Duodenal mucosa (tissue), 2 donors: ENCODE data around the gene DLG3.
A peak's percentile ranks its signal among the peaks of the same experiment; 100 is the strongest.
"Not testable (repeated sequence)": the region's sequence is repeated elsewhere in the genome, so short reads cannot be mapped to it uniquely, and the experiment has no call there.

Source experiments
- H3K27ac ChIP-seq: one replicate; pipeline ENCODE4 v1.7.0; 2013; ENCODE audit warnings: low read depth, low read length
- H3K27me3 ChIP-seq, 2 donors: one replicate each; pipeline ENCODE4 v1.7.0; 2013; ENCODE audit warnings: low read length in 2 of 2, control low read depth in 1 of 2; ENCODE audit not compliant: insufficient read depth in 2 of 2, control insufficient read depth in 1 of 2
- H3K36me3 ChIP-seq, 2 donors: one replicate each; pipeline ENCODE4 v1.7.0; 2013; ENCODE audit warnings: low read length in 2 of 2, control low read depth in 1 of 2; ENCODE audit not compliant: insufficient read depth in 2 of 2, control insufficient read depth in 1 of 2
- H3K4me1 ChIP-seq, 2 donors: one replicate each; pipeline ENCODE4 v1.7.0; 2013; ENCODE audit warnings: low read length in 2 of 2, control low read depth in 1 of 2; ENCODE audit not compliant: insufficient read depth in 2 of 2, control insufficient read depth in 1 of 2
- H3K4me3 ChIP-seq, 2 donors: one replicate each; pipeline ENCODE4 v1.7.0; 2013; ENCODE audit warnings: low read length in 2 of 2, low read depth in 1 of 2
- H3K9ac ChIP-seq, 2 donors: one replicate each; pipeline ENCODE4 v1.7.0; 2013; ENCODE audit warnings: low read length in 2 of 2, low read depth in 1 of 2
- H3K9me3 ChIP-seq, 2 donors: one replicate each; pipeline ENCODE4 v1.7.0; 2013; ENCODE audit warnings: low read length in 2 of 2, control low read depth in 1 of 2; ENCODE audit not compliant: control insufficient read depth in 1 of 2

Gene DLG3

DNA sequence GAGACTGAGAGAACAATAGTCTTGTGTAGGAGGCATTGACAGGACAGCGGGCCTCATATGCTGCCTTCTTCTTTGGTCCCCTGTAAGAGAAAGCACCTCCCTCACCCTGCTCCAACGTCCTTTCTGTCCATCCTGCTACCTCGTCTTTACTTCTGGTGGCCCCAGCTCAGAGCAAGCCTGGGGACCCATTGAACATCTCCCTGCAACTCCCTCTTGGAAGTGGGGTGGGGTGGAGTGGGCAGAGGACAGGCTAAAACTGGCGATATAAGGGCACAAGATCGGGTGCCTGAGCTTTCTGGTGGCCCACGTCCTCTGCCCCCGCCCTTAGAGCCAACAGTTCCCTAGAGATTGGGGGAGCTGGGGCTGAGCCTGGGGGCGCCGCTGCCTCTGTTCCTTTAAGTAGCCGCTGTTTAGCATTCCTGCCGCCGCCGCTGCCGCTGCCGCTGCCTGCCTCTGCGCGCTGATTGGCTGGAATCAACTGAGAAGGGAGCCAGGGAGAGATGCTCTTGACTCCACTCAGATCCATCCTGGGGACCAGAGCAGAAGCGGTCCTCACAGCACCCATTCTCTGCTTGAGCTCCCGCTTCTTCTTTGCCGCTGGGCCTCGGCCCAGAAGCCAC, at the start of gene DLG3:
TSS of gene DLG3 (plus strand) at position 510 of the 620 bp plus-strand sequence. CDS start 367 bp downstream, outside the sequence.
- Histone ChIP-seq H3K9me3 (no peaks in the 10 kb centered on the region), H3K9ac (no peak within 1 kb of the TSS), H3K4me1 (no peaks in the 10 kb centered on the region), H3K36me3 (no peaks in the 10 kb centered on the region), H3K27ac (no peak within 1 kb of the TSS), H3K4me3 (no peak within 1 kb of the TSS), H3K27me3 (peaks cover 16 to 40% of the 10 kb centered on the region in 2 donors)

DNA sequence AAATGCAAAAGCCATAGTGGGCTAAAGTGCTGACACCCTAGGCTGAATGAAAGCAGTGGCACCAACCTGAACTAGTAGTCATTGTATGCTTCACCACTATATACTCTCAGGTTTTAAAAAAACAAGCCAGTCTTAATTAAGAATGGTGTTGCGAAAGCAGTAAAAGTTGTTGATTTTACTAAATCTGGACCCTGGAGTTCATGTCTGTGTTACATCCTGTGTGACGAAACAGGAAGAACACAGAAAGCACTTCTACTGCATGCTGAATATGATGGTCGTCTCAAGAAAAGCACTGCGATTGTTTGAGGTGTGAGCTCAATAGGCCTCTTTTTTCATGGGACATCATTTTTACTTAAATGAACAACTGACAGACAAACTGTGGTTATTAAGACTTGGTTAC, 45.7 kb upstream of the DLG3 start:
- Histone ChIP-seq H3K27ac (no peak overlapping the region), H3K36me3 (no peaks in the 10 kb centered on the region), H3K27me3 (no peaks in the 10 kb centered on the region), H3K4me3 (no peak overlapping the region), H3K9ac (no peak overlapping the region), H3K4me1 (no peaks in the 10 kb centered on the region), H3K9me3 (no peaks in the 10 kb centered on the region)

DNA sequence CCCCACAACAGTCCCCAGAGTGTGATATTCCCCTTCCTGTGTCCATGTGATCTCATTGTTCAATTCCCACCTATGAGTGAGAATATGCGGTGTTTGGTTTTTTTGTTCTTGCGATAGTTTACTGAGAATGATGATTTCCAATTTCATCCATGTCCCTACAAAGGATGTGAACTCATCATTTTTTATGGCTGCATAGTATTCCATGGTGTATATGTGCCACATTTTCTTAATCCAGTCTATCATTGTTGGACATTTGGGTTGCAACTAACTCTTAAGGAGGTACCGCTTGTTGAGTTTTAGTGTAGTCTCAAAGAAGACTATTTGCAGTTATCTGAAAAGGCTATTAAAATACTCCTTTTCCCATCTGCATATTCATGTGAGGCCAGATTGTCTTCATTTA, 44.5 kb upstream of the DLG3 start:
- not testable (repeated sequence) for H3K27ac ChIP-seq, H3K36me3 ChIP-seq, H3K27me3 ChIP-seq

DNA sequence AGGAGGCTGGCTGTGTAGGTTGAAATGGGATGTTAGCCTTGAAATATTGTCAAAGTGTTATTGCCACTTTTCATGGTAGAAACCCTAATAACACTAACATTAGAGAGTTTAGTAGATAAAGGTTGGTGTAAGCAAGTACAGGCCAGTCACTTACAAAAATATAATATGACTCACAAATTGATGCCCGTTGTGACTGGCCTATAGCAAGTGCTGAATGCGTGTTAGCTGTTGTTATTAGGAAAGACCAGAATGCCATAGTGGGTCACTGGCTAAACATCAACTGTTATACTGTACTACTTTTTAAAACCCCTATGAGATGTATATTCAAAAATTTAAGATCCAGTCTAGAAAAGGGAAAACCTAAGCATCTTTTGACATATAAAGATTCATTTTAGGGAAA, 41.9 kb upstream of the DLG3 start:
- H3K4me1 ChIP-seq: no peaks in the 10 kb centered on the region
- no peak overlapping the region for H3K4me3 ChIP-seq
- no peak overlapping the region for H3K9ac ChIP-seq
- H3K9me3 ChIP-seq: no peaks in the 10 kb centered on the region
- no peaks in the 10 kb centered on the region for H3K27me3 ChIP-seq
- no peak overlapping the region for H3K27ac ChIP-seq
- no peaks in the 10 kb centered on the region for H3K36me3 ChIP-seq

More for the DNA sequence above, 44.5 kb upstream of the DLG3 start:
- H3K4me1 ChIP-seq, H3K9ac ChIP-seq, H3K9me3 ChIP-seq, H3K4me3 ChIP-seq: not testable (repeated sequence)

DNA sequence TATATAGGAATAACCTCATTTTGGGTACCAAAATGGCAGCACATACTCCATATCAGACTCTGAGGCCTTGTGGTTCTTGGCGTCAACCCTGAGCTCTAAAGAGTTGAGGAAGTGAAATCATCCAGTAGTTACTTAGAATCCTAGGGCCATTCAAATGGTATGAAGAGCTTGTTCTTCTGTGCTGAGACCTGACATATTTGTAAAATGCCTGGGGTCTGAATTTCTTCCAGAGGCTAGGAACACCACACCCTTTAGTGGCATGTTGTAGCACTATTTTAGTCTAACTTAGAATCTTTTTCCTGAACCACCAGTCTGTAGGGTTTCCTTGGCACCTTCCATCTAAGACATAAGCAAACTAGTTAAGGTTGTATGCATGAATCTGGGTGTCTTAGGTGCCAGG, 39.6 kb upstream of the DLG3 start:
- no peak overlapping the region for H3K27ac ChIP-seq
- no peaks in the 10 kb centered on the region for H3K27me3 ChIP-seq
- no peaks in the 10 kb centered on the region for H3K36me3 ChIP-seq
- H3K4me1 ChIP-seq: no peaks in the 10 kb centered on the region
- no peaks in the 10 kb centered on the region for H3K9me3 ChIP-seq
- no peak overlapping the region for H3K4me3 ChIP-seq
- no peak overlapping the region for H3K9ac ChIP-seq

DNA sequence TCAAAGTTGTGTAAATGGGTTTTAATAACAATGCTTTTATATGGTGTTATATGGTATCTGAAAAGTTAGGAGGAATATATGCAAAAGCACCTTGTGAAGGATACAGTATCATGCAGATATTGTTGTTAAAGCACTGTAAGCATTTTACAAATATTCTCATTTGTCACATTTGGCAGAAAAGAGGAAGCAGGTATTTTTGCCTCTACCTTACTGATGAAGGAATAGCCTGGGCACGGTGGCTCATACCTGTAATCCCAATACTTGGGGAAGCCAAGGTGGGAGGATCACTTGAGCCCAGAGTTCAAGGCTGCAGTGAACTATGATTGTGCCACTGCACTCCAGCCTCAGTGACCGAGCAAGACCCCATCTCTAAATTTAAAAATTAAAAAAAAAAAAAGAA, 33.7 kb upstream of the DLG3 start:
- H3K4me3 ChIP-seq: no peak overlapping the region
- no peak overlapping the region for H3K27ac ChIP-seq
- no peaks in the 10 kb centered on the region for H3K9me3 ChIP-seq
- no peak overlapping the region for H3K9ac ChIP-seq
- no peaks in the 10 kb centered on the region for H3K36me3 ChIP-seq
- no peaks in the 10 kb centered on the region for H3K4me1 ChIP-seq
- no peaks in the 10 kb centered on the region for H3K27me3 ChIP-seq

DNA sequence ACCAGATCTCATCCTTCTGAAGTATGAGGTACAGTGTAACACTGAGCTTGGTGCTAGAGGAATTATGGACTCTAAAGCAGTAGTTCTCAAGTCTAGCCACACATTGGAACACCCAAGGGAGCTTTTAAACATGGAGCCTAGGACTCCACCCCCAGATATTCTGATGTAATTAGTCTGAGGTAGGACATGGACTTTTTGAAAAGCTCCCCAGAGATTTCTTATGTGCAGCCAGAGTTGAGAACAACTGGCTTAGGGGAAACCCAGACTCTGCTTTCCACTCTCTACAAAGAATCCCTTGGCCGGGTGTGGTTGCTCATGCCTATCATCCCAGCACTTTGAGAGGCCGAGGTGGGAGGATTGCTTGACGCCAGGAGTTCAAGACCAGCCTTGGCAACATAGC, 33.2 kb upstream of the DLG3 start:
- Histone ChIP-seq H3K27ac (no peak overlapping the region), H3K4me1 (no peaks in the 10 kb centered on the region), H3K27me3 (no peaks in the 10 kb centered on the region)

DNA sequence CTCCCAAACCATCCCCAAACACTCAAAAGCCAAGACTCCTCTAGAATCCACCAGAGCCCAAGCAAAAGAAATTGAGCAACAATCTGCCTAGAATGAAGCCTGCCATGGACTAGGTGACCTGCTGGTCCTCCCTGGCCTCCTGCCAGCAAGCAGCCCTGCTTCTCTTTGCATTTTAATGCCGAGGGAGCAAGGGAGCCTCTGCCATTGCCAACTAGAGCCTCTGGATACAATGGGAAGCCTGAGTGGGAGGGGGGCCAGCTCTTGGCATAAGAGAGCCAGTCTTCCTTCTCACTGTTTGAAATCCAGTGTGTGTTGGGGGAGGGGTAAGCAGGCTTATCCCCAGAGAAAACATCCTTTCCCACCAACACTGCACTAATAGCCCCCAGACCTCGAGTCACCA, 23.0 kb upstream of the DLG3 start:
- Histone ChIP-seq H3K4me3 (no peak overlapping the region), H3K36me3 (peaks cover 0 to 4% of the 10 kb centered on the region in 2 donors), H3K27ac (no peak overlapping the region), H3K9me3 (no peaks in the 10 kb centered on the region), H3K27me3 (no peaks in the 10 kb centered on the region), H3K9ac (no peak overlapping the region), H3K4me1 (peaks cover 0 to 4% of the 10 kb centered on the region in 2 donors)

More for the DNA sequence above, 33.2 kb upstream of the DLG3 start:
- no peak overlapping the region for H3K4me3 ChIP-seq
- no peaks in the 10 kb centered on the region for H3K9me3 ChIP-seq
- no peaks in the 10 kb centered on the region for H3K36me3 ChIP-seq
- no peak overlapping the region for H3K9ac ChIP-seq

DNA sequence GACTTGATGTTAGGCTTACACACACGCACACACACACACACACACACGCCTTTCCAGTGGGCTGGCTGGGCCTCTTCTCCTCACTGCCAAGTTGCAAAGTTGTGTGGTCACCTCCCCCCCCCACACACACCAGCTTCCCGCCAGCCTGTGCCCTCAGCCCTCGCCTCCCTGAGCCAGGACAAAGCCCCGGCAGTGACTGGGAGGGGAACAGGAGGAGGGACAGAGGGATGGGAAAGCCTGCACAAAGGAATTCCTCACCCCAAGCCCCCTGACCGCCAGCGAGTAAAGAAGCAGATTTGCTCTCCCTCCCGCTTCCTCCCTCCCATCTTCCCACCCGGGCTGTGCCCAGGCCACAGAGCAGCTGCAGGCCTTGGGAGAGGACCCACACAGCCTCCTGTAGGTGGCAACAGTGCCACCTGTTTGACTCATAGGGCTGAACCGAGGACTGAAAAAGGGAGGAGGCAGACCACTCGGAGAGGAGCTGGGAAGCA, 21.7 kb upstream of the DLG3 start, which contains the start of gene GDPD2:
TSS of gene GDPD2 (plus strand) at position 464 of the 491 bp plus-strand sequence. CDS start 1,671 bp downstream, outside the sequence.
- H3K27me3 ChIP-seq: no peaks in the 10 kb centered on the region
- peak within 1 kb of the TSS; percentile 51 to 71 for H3K9ac ChIP-seq
- H3K27ac ChIP-seq: no peak within 1 kb of the TSS
- H3K36me3 ChIP-seq: peaks cover 0 to 4% of the 10 kb centered on the region in 2 donors
- no peaks in the 10 kb centered on the region for H3K9me3 ChIP-seq
- peak within 1 kb of the TSS; percentile 48 to 54 for H3K4me3 ChIP-seq
- H3K4me1 ChIP-seq: peaks cover 4 to 6% of the 10 kb centered on the region in 2 donors

DNA sequence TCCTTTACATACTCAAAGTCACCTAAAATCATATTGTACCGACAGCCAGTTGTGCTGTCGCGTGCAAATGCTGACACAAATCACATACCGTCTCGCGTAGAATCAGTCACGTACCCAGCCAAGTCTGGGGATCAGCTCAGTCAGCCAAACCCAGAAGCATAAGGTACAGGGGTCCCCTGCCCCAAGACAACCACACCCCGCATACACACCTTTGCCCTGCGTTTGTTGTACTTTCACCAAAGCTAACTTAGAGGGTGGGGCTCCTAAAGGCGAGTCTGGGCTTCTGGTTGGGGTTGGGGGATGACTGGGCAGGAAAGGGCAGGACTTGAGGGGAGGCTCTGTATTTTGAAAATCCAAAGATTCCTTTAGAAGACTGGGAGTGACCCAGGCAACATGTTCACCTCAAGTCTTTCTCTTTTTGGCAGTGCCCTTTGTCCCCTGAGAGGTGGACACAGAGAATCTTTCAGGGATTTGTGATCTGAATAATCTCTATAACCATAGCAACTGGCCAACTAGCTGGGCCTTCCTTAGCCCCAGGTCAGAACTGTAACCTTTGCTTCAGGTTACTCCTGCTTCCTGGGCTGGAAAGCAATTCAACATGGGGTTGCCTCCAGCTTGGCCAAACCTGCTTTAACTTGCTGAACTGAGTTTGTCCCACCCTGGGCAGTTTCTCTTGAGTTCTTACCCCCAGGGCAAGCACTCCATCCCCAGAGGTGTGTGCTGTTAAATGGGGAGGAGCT, 20.5 kb upstream of the DLG3 start:
- H3K4me3 ChIP-seq: peak overlapping the region; percentile 48 to 54

More for the DNA sequence above, 20.5 kb upstream of the DLG3 start:
- no peaks in the 10 kb centered on the region for H3K27me3 ChIP-seq
- H3K36me3 ChIP-seq: peaks cover 0 to 4% of the 10 kb centered on the region in 2 donors
- no peaks in the 10 kb centered on the region for H3K9me3 ChIP-seq
- H3K27ac ChIP-seq: no peak overlapping the region
- peaks cover 4 to 6% of the 10 kb centered on the region in 2 donors for H3K4me1 ChIP-seq
- peak overlapping the region in 1 of 2 donors; percentile 71 for H3K9ac ChIP-seq
